ENCODE measurements around the gene FAM20B. TPM values are rescaled to one million over a fixed set of nuclear protein-coding genes. Genes with fewer than 3 reads are reported as not detected.

Gene FAM20B
- total and polyA plus RNA-seq, 2 experiments from 2014 or later: 5.3 to 22.5 TPM

DNA sequence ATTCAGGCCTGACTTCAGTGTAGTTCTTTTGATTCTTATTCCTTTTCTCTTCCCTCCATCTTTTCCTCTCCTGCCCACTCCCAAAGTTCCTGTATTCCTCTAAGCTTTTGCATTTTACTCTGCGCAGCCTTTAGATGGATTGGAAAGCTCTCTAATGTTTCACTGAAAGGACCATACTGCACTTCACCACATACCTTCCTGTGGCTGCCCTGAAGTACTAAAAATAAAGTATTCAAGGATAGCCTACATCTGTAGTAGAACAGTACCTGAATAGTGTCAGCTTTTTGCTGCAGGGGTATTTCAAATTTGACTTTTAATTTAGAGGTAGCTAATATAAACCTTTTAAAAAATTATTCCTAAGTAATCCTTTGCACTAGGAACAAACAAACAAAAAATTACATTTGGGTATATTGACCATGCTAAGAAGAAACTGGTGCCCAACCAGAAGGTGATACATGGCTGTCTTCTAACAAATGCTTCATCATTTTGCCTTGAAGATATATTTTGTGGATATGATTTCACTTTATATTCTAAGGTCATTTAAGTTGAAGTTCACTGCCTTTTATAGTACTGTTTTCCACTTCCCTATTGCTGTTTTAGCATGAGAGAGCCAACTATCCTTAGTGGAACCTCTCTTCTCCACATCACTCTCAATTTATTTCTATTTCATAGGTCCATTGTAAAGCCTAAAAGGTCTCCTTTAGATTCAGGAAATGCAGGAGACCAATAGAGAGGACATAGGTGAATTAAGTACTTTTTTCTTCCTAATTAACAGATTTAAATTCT, 22.8 kb downstream of the FAM20B start:
- Histone ChIP-seq H3K27me3 (ENCODE audit: insufficient read depth) (no peaks in the 10 kb centered on the region), H3K4me2 (no peak overlapping the region), H4K20me1 (replicated peaks; ENCODE audit: insufficient read depth) (no peaks in the 10 kb centered on the region), H3K4me1 (ENCODE audit: insufficient read depth) (no peaks in the 10 kb centered on the region), H3F3A (replicated peaks; ENCODE audit: low read depth) (no peaks in the 10 kb centered on the region), H3K79me2 (replicated peaks; ENCODE audit: insufficient read depth) (peaks cover 20% of the 10 kb centered on the region), H3K36me3 (ENCODE audit: insufficient read depth) (no peaks in the 10 kb centered on the region), H3K9me2 (ENCODE audit: insufficient read depth) (no peaks in the 10 kb centered on the region), H2AFZ (no peak overlapping the region), H3K4me3 (no peak overlapping the region), H3K27ac (ENCODE audit: low read depth) (no peak overlapping the region)
- TF ChIP-seq ZNF462 (CRISPR knock-in tag; IDR thresholded peaks at IDR 0.05) (no peak), POLR2AphosphoS5 (IDR thresholded peaks at IDR 0.05; ENCODE audit: low read depth) (no peak), CTCF (conservative IDR thresholded peaks at IDR 0.05; ENCODE audit: low read depth in 2 of 2) (no peak), EZH2 (IDR thresholded peaks at IDR 0.05; ENCODE audit: low read depth, unreplicated experiment) (no peak), NANOG (IDR thresholded peaks at IDR 0.05; ENCODE audit: borderline replicate concordance) (no peak), EZH2phosphoT487 (IDR thresholded peaks at IDR 0.05; ENCODE audit: unreplicated experiment) (no peak), ZNF114 (CRISPR knock-in tag; IDR thresholded peaks at IDR 0.05) (no peak), REST (IDR thresholded peaks at IDR 0.05; ENCODE audit: unreplicated experiment) (no peak), ZNF331 (CRISPR knock-in tag; IDR thresholded peaks at IDR 0.05; ENCODE audit: low read depth) (no peak), JUNB (IDR thresholded peaks at IDR 0.05; ENCODE audit: unreplicated experiment) (no peak), CREB1 (CRISPR knock-in tag; IDR thresholded peaks at IDR 0.05; ENCODE audit: low read depth) (no peak)
- TF ChIP-seq, protein P1, sequence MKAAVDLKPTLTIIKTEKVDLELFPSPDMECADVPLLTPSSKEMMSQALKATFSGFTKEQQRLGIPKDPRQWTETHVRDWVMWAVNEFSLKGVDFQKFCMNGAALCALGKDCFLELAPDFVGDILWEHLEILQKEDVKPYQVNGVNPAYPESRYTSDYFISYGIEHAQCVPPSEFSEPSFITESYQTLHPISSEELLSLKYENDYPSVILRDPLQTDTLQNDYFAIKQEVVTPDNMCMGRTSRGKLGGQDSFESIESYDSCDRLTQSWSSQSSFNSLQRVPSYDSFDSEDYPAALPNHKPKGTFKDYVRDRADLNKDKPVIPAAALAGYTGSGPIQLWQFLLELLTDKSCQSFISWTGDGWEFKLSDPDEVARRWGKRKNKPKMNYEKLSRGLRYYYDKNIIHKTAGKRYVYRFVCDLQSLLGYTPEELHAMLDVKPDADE (IDR thresholded peaks at IDR 0.05): no peak
- Mint-ChIP-seq H3K9me3 (no peaks in the 10 kb centered on the region), H3K27me3 (ENCODE audit: insufficient read depth, low read depth, poor library complexity) (no peaks in the 10 kb centered on the region), H3K36me3 (ENCODE audit: low read depth) (peaks cover 7% of the 10 kb centered on the region; the same call in 2 of the 3 replicates), H3K4me3 (no peak overlapping the region), H3K4me1 (no peaks in the 10 kb centered on the region), H3K27ac (no peak overlapping the region)
- no peak for DNase-seq (ENCODE audit: low spot score)
- ATAC-seq: no peak

Measured in GM23338 (cell line).